Cardiac muscle cell (in vitro differentiated cells and primary cell): Measurements from ENCODE around the gene TDRD6. TPM values are rescaled to one million over a fixed set of nuclear protein-coding genes. Genes with fewer than 3 reads are reported as not detected.

Source experiments
- DNase-seq, 2 donors: peaks; one replicate each; pipeline versions ENCODE4 v3.0.0 to v3.0.0-alpha.2; 2010 to 2017; ENCODE audit warnings: low read depth in 1 of 2, low spot score in 1 of 2
- H3K27ac ChIP-seq: fragments of 200-600 bp; sonication (generic); 2 replicates; pipeline ENCODE4 v1.5.1; 2016
- H3K27me3 ChIP-seq: fragments of 200-600 bp; sonication (generic); 2 replicates; pipeline ENCODE4 v1.6.0; 2016; ENCODE audit warnings: control low read depth
- H3K36me3 ChIP-seq: fragments of 200-600 bp; sonication (generic); 2 replicates; pipeline ENCODE4 v1.5.1; 2016; ENCODE audit warnings: control low read depth
- H3K4me1 ChIP-seq: fragments of 200-600 bp; sonication (generic); 2 replicates; pipeline ENCODE4 v1.8.1; 2017; ENCODE audit warnings: low read depth, mild to moderate bottlenecking, mixed run types
- H3K4me3 ChIP-seq: fragments of 200-600 bp; sonication (generic); 2 replicates; pipeline ENCODE4 v1.5.1; 2016; ENCODE audit warnings: mild to moderate bottlenecking
- H3K9me3 ChIP-seq: fragments of 200-600 bp; sonication (generic); 2 replicates; pipeline ENCODE4 v1.5.1; 2017; ENCODE audit warnings: low read depth, mild to moderate bottlenecking, control low read depth
- polyA plus RNA-seq: library from polyadenylated mRNA; unstranded; fragments of >200 nt; fragmentation: Nextera tagmentation; extraction: Ambion mirVana; gene quantifications from 2 replicates; pipeline ENCODE4 v1.2.1, GENCODE V29; 2016
- total RNA-seq: library from RNA; depleted of rRNA; stranded (reverse); fragments of >200 nt; gene quantifications from 2 replicates; pipeline ENCODE4 v1.2.3, GENCODE V29; 2016
- TF ChIP-seq, protein P1 (sequence below): IDR thresholded peaks from 2 replicates; pipeline ENCODE4 v1.5.1; 2012; ENCODE audit warnings: low read depth, mild to moderate bottlenecking, low read length

TDRD6 gene
- total and polyA plus RNA-seq, 2 experiments from 2014 or later = 0.12 to 0.57 TPM

DNA sequence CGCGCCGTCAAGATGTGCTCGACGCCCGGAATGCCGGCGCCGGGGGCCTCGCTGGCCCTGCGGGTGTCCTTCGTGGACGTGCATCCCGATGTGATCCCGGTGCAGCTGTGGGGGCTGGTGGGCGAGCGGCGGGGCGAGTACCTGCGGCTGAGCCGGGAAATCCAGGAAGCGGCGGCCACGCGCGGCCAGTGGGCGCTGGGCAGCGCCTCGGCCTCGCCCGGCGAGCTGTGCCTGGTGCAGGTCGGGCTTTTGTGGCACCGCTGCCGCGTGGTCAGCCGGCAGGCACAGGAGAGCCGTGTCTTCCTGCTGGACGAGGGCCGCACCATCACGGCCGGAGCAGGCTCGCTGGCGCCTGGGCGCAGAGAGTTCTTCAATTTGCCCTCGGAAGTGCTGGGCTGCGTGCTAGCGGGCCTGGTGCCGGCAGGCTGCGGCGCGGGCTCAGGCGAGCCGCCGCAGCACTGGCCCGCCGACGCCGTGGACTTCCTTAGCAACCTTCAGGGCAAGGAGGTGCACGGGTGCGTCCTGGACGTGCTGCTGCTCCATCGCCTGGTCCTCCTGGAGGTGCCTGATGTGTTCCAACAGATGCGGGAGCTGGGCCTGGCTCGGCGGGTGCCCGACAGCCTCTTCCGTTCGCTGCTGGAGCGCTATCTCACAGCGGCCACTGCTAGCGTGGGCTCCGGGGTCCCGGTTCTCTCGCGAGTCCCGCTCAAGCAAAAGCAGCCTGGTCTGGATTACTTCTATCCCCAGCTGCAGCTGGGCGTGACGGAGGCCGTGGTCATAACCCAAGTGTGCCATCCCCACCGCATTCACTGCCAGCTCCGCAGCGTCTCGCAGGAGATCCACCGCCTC lies 656 bp downstream of the TDRD6 start:
- no peaks in the 10 kb centered on the region for H3K27me3 ChIP-seq
- no peak overlapping the region for H3K4me3 ChIP-seq
- H3K36me3 ChIP-seq = no peaks in the 10 kb centered on the region
- H3K27ac ChIP-seq = no peak overlapping the region
- H3K4me1 ChIP-seq = no peaks in the 10 kb centered on the region
- no peaks in the 10 kb centered on the region for H3K9me3 ChIP-seq
- no peak for DNase-seq
- TF ChIP-seq, protein P1, sequence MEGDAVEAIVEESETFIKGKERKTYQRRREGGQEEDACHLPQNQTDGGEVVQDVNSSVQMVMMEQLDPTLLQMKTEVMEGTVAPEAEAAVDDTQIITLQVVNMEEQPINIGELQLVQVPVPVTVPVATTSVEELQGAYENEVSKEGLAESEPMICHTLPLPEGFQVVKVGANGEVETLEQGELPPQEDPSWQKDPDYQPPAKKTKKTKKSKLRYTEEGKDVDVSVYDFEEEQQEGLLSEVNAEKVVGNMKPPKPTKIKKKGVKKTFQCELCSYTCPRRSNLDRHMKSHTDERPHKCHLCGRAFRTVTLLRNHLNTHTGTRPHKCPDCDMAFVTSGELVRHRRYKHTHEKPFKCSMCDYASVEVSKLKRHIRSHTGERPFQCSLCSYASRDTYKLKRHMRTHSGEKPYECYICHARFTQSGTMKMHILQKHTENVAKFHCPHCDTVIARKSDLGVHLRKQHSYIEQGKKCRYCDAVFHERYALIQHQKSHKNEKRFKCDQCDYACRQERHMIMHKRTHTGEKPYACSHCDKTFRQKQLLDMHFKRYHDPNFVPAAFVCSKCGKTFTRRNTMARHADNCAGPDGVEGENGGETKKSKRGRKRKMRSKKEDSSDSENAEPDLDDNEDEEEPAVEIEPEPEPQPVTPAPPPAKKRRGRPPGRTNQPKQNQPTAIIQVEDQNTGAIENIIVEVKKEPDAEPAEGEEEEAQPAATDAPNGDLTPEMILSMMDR = no peak

DNA sequence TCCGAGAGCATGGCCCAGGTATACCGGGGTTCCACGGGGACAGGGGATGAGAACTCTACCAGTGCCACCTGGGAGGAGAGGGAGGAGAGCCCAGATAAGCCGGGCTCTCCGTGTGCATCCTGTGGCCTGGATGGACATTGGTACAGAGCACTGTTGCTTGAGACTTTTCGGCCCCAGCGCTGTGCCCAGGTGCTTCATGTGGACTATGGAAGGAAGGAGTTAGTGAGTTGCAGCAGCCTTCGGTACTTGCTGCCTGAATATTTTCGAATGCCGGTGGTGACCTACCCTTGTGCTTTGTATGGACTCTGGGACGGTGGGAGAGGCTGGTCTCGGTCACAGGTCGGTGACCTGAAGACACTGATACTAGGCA lies 1.3 kb downstream of the TDRD6 start:
- TF ChIP-seq, protein P1 = no peak

GRCh38 chr6:46689657-46690056 lies 2.0 kb downstream of the TDRD6 start:
- no peak for DNase-seq
- no peak overlapping the region for H3K4me3 ChIP-seq
- H3K4me1 ChIP-seq = no peaks in the 10 kb centered on the region
- TF ChIP-seq, protein P1 = no peak
- H3K27me3 ChIP-seq = no peaks in the 10 kb centered on the region
- no peak overlapping the region for H3K27ac ChIP-seq
- H3K36me3 ChIP-seq = no peaks in the 10 kb centered on the region
- H3K9me3 ChIP-seq = no peaks in the 10 kb centered on the region

More for the DNA sequence above, 1.3 kb downstream of the TDRD6 start:
- DNase-seq = no peak
- H3K27me3 ChIP-seq = no peaks in the 10 kb centered on the region
- H3K4me1 ChIP-seq = no peaks in the 10 kb centered on the region
- no peaks in the 10 kb centered on the region for H3K9me3 ChIP-seq
- no peak overlapping the region for H3K27ac ChIP-seq
- no peak overlapping the region for H3K4me3 ChIP-seq
- no peaks in the 10 kb centered on the region for H3K36me3 ChIP-seq

GRCh38 chr6:46690141-46690755 lies 2.6 kb downstream of the TDRD6 start:
- Histone ChIP-seq H3K9me3 (no peaks in the 10 kb centered on the region), H3K27me3 (no peaks in the 10 kb centered on the region), H3K4me1 (no peaks in the 10 kb centered on the region), H3K36me3 (no peaks in the 10 kb centered on the region), H3K27ac (no peak overlapping the region), H3K4me3 (no peak overlapping the region)
- TF ChIP-seq, protein P1 = no peak
- DNase-seq = no peak

- H3K4me3 ChIP-seq = no peak overlapping the region
- H3K36me3 ChIP-seq = no peaks in the 10 kb centered on the region
- H3K27ac ChIP-seq = no peak overlapping the region
- TF ChIP-seq, protein P1 = no peak
- DNase-seq = no peak
- no peaks in the 10 kb centered on the region for H3K9me3 ChIP-seq
- no peaks in the 10 kb centered on the region for H3K27me3 ChIP-seq
- no peaks in the 10 kb centered on the region for H3K4me1 ChIP-seq
These were observed 3.3 kb downstream of the TDRD6 start for GRCh38 chr6:46690911-46691451.
